ENCODE data around the gene MXD3. TPM values are rescaled to one million over a fixed set of nuclear protein-coding genes. Genes with fewer than 3 reads are reported as not detected.

The MXD3 gene
- total RNA-seq, 2 experiments from 2014 or later = 74.1 to 75.0 TPM

- CTCF ChIA-PET = interaction anchor here (0.9 to 4.5 kb wide), 5 partner anchors 14 to 184 kb away, joined by 3 to 43 read pairs (median 4); no protein-coding TSS in a partner anchor
- DNase-seq = no peak
- H3K9me3 Mint-ChIP-seq = no peaks in the 10 kb centered on the region
- POLR2A ChIA-PET = interaction anchor here (1.0 to 2.3 kb wide), 2 partner anchors 16 to 19 kb away, joined by 3 to 11 read pairs; partner anchors contain the start of gene MXD3
- peaks cover 76% of the 10 kb centered on the region for H3K36me3 Mint-ChIP-seq (ENCODE audit: low read depth)
- peak overlapping the region; percentile 72 for H3K27ac Mint-ChIP-seq
- H3K27me3 Mint-ChIP-seq = no peaks in the 10 kb centered on the region
- no peak overlapping the region for H3K4me3 Mint-ChIP-seq
- peaks cover 57% of the 10 kb centered on the region for H3K4me1 Mint-ChIP-seq
Observed at GRCh38 chr5:177295924-177296323, 15.8 kb downstream of the MXD3 start.

GRCh38 chr5:177294632-177295031 lies 17.1 kb downstream of the MXD3 start:
- peaks cover 47% of the 10 kb centered on the region for H3K4me1 Mint-ChIP-seq
- POLR2A ChIA-PET = interaction anchor here (1.1 kb wide), 1 partner anchor 15 kb away, joined by 4 read pairs; no protein-coding TSS in a partner anchor
- CTCF ChIA-PET = interaction anchor here (0.6 to 1.2 kb wide), 2 partner anchors 14 to 175 kb away, joined by 3 read pairs; no protein-coding TSS in a partner anchor
- no peak overlapping the region for H3K4me3 Mint-ChIP-seq
- peak overlapping the region; percentile 7 for H3K27ac Mint-ChIP-seq
- no peaks in the 10 kb centered on the region for H3K9me3 Mint-ChIP-seq
- H3K36me3 Mint-ChIP-seq (ENCODE audit: low read depth) = peaks cover 71% of the 10 kb centered on the region
- DNase-seq = no peak
- no peaks in the 10 kb centered on the region for H3K27me3 Mint-ChIP-seq

DNA sequence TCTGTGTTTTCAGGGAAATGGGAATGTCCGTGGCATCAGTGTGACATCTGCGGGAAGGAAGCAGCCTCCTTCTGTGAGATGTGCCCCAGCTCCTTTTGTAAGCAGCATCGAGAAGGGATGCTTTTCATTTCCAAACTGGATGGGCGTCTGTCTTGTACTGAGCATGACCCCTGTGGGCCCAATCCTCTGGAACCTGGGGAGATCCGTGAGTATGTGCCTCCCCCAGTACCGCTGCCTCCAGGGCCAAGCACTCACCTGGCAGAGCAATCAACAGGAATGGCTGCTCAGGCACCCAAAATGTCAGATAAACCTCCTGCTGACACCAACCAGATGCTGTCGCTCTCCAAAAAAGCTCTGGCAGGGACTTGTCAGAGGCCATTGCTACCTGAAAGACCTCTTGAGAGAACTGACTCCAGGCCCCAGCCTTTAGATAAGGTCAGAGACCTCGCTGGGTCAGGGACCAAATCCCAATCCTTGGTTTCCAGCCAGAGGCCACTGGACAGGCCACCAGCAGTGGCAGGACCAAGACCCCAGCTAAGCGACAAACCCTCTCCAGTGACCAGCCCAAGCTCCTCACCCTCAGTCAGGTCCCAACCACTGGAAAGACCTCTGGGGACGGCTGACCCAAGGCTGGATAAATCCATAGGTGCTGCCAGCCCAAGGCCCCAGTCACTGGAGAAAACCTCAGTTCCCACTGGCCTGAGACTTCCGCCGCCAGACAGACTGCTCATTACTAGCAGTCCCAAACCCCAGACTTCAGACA lies 17.7 kb downstream of the MXD3 start:
- H3K4me3 Mint-ChIP-seq = no peak overlapping the region
- POLR2A ChIA-PET = interaction anchor here (1.1 kb wide), 1 partner anchor 16 kb away, joined by 4 read pairs; no protein-coding TSS in a partner anchor
- H3K36me3 Mint-ChIP-seq (ENCODE audit: low read depth) = peaks cover 76% of the 10 kb centered on the region
- no peak overlapping the region for H3K27ac Mint-ChIP-seq
- H3K27me3 Mint-ChIP-seq = no peaks in the 10 kb centered on the region
- no peak for DNase-seq
- CTCF ChIA-PET = interaction anchor here (0.6 to 1.2 kb wide), 2 partner anchors 14 to 174 kb away, joined by 3 read pairs; no protein-coding TSS in a partner anchor
- peaks cover 41% of the 10 kb centered on the region for H3K4me1 Mint-ChIP-seq
- H3K9me3 Mint-ChIP-seq = no peaks in the 10 kb centered on the region

GRCh38 chr5:177291735-177292134 lies 20.0 kb downstream of the MXD3 start:
- Mint-ChIP-seq H3K27ac (no peak overlapping the region), H3K4me1 (peaks cover 24% of the 10 kb centered on the region), H3K27me3 (no peaks in the 10 kb centered on the region), H3K4me3 (no peak overlapping the region), H3K36me3 (ENCODE audit: low read depth) (peaks cover 67% of the 10 kb centered on the region), H3K9me3 (no peaks in the 10 kb centered on the region)
- ChIA-PET CTCF (no interaction called here), POLR2A (no interaction called here)
- no peak for DNase-seq

DNA sequence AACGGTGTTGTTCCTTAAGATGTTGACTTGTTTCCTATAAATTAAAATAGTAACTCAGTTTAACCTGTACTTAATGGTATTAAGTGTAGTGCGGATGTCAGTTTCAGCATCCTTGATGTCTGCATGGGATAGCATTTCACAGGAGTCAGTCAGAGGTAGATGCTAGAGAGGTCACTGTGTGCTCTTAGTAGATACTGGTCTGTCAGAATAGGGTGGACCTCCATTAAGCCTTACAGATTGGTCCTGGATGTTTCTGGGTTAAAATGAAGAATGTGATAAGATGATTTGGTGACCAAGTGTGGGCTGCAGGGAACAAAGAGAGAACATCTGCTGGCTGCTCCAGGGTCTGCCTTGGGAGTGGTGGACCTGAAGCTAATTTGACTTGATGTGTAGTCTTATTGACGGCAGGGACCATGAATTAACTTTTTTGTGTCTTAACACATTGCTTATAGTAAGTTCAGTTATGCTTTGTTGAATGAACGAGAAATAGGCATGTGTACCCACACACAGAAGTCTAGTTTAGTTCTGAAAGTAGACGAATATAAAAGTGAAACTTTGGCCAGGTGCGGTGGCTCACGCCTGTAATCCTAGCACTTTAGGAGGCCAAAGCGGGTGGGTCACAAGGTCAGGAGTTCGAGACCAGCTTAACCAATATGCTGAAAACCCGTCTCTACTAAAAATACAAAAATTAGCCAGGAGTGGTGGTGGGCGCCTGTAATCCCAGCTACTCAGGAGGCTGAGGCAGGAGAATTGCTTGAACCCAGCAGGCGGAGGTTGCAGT lies 20.7 kb downstream of the MXD3 start:
- H3K27ac Mint-ChIP-seq = no peak overlapping the region
- no peaks in the 10 kb centered on the region for H3K9me3 Mint-ChIP-seq
- POLR2A ChIA-PET = no interaction called here
- CTCF ChIA-PET = interaction anchor here (1.9 kb wide), 1 partner anchor 19 kb away, joined by 6 read pairs; no protein-coding TSS in a partner anchor
- peaks cover 18% of the 10 kb centered on the region for H3K4me1 Mint-ChIP-seq
- DNase-seq = no peak
- no peaks in the 10 kb centered on the region for H3K27me3 Mint-ChIP-seq
- peaks cover 61% of the 10 kb centered on the region for H3K36me3 Mint-ChIP-seq (ENCODE audit: low read depth)
- H3K4me3 Mint-ChIP-seq = no peak overlapping the region

DNA sequence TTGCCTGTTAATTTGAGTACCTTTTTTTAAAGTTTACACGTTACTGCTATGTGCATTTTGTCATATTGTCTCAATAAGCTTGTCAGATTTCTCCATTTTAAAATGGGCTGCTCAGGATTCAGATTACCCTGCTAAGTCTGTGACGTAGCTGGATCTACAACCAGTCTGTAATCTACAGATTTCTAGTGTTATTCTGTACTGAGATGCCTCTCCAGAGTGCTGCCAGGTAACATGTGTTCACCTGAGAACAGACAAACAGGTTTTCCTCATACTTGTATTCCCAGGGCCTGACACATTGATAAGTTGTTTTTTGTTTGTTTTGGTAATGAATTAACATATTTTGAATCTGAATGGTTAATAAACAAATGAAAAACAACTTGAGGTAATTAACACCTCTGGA lies 23.5 kb downstream of the MXD3 start:
- peaks cover 49% of the 10 kb centered on the region for H3K36me3 Mint-ChIP-seq (ENCODE audit: low read depth)
- DNase-seq = no peak
- H3K27me3 Mint-ChIP-seq = no peaks in the 10 kb centered on the region
- CTCF ChIA-PET = interaction anchor here (0.7 kb wide), 1 partner anchor 22 kb away, joined by 3 read pairs; no protein-coding TSS in a partner anchor
- no peak overlapping the region for H3K4me3 Mint-ChIP-seq
- H3K9me3 Mint-ChIP-seq = no peaks in the 10 kb centered on the region
- no peak overlapping the region for H3K27ac Mint-ChIP-seq
- H3K4me1 Mint-ChIP-seq = peaks cover 7% of the 10 kb centered on the region
- POLR2A ChIA-PET = interaction anchor here (1.0 kb wide), 1 partner anchor 15 kb away, joined by 3 read pairs; the partner anchor contains the start of genes PRELID1 and RAB24

GRCh38 chr5:177276886-177277285 lies 34.8 kb downstream of the MXD3 start:
- CTCF ChIA-PET = interaction anchor here (0.6 to 1.1 kb wide), 5 partner anchors 13 to 275 kb away, joined by 3 to 4 read pairs (median 3); no protein-coding TSS in a partner anchor
- Mint-ChIP-seq H3K4me1 (peaks cover 15% of the 10 kb centered on the region), H3K27ac (peak overlapping the region; percentile 74), H3K27me3 (no peaks in the 10 kb centered on the region), H3K4me3 (no peak overlapping the region), H3K36me3 (ENCODE audit: low read depth) (peaks cover 55% of the 10 kb centered on the region), H3K9me3 (no peaks in the 10 kb centered on the region)
- POLR2A ChIA-PET = interaction anchor here (0.6 to 1.4 kb wide), 5 partner anchors 20 to 163 kb away, joined by 3 to 6 read pairs (median 3); no protein-coding TSS in a partner anchor
- no peak for DNase-seq

GRCh38 chr5:177275883-177276282 lies 35.8 kb downstream of the MXD3 start:
- peaks cover 57% of the 10 kb centered on the region for H3K36me3 Mint-ChIP-seq (ENCODE audit: low read depth)
- no peaks in the 10 kb centered on the region for H3K27me3 Mint-ChIP-seq
- DNase-seq = no peak
- no peak overlapping the region for H3K27ac Mint-ChIP-seq
- POLR2A ChIA-PET = interaction anchor here (0.6 to 1.2 kb wide), 2 partner anchors 21 kb away, joined by 3 to 4 read pairs; no protein-coding TSS in a partner anchor
- no peaks in the 10 kb centered on the region for H3K9me3 Mint-ChIP-seq
- H3K4me1 Mint-ChIP-seq = peaks cover 15% of the 10 kb centered on the region
- CTCF ChIA-PET = no interaction called here
- H3K4me3 Mint-ChIP-seq = no peak overlapping the region

GRCh38 chr5:177271113-177271512 lies 40.6 kb downstream of the MXD3 start:
- ChIA-PET CTCF (no interaction called here), POLR2A (no interaction called here)
- H3K9me3 Mint-ChIP-seq = no peaks in the 10 kb centered on the region
- no peaks in the 10 kb centered on the region for H3K27me3 Mint-ChIP-seq
- no peak overlapping the region for H3K27ac Mint-ChIP-seq
- DNase-seq = no peak
- H3K4me1 Mint-ChIP-seq = peaks cover 1% of the 10 kb centered on the region
- H3K36me3 Mint-ChIP-seq (ENCODE audit: low read depth) = peaks cover 56% of the 10 kb centered on the region
- H3K4me3 Mint-ChIP-seq = no peak overlapping the region

GRCh38 chr5:177270653-177271052 lies 41.0 kb downstream of the MXD3 start:
- H3K4me3 Mint-ChIP-seq = no peak overlapping the region
- CTCF ChIA-PET = interaction anchor here (1.1 kb wide), 1 partner anchor 157 kb away, joined by 3 read pairs; no protein-coding TSS in a partner anchor
- H3K9me3 Mint-ChIP-seq = no peaks in the 10 kb centered on the region
- H3K4me1 Mint-ChIP-seq = peaks cover 1% of the 10 kb centered on the region
- POLR2A ChIA-PET = interaction anchor here (0.8 kb wide), 1 partner anchor 156 kb away, joined by 3 read pairs; no protein-coding TSS in a partner anchor
- H3K36me3 Mint-ChIP-seq (ENCODE audit: low read depth) = peaks cover 60% of the 10 kb centered on the region
- no peak for DNase-seq
- H3K27ac Mint-ChIP-seq = no peak overlapping the region
- no peaks in the 10 kb centered on the region for H3K27me3 Mint-ChIP-seq

- Mint-ChIP-seq H3K9me3 (no peaks in the 10 kb centered on the region), H3K4me3 (no peak overlapping the region), H3K27ac (no peak overlapping the region), H3K4me1 (no peaks in the 10 kb centered on the region), H3K36me3 (ENCODE audit: low read depth) (peaks cover 64% of the 10 kb centered on the region), H3K27me3 (no peaks in the 10 kb centered on the region)
- ChIA-PET CTCF (interaction anchor here (1.1 kb wide), 1 partner anchor 156 kb away, joined by 3 read pairs; no protein-coding TSS in a partner anchor), POLR2A (interaction anchor here (0.8 kb wide), 1 partner anchor 155 kb away, joined by 3 read pairs; no protein-coding TSS in a partner anchor)
- DNase-seq = no peak
Observed at GRCh38 chr5:177269976-177270375, 41.7 kb downstream of the MXD3 start.

DNA sequence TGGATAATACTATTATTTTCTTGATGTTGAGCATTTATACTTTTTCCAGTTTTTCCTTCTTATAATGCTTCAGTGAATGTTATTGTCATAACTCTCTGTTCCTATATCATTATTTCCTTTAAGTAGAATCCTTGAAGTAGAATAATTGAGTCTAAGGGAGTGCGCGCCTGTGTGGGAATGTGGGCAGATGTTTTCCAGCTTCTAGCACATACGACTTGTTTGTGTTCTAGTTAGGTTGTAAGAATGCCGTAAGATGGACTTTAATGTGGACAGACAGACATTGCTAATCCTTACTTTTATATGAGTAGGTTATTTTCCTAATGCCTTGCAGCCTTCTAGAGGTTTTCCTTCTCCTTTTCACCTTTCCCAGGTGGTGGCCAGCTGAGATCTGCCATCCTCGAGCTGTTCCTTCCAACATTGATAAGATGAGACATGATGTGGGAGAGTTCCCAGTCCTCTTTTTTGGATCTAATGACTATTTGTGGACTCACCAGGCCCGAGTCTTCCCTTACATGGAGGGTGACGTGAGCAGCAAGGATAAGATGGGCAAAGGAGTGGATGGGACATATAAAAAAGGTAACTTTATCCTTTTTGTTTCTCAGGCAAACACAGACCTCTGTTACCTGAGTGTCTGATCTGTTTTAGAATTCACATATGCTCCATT lies 42.3 kb downstream of the MXD3 start:
- no peaks in the 10 kb centered on the region for H3K27me3 Mint-ChIP-seq

More for the DNA sequence above, 42.3 kb downstream of the MXD3 start:
- Mint-ChIP-seq H3K27ac (no peak overlapping the region), H3K9me3 (no peaks in the 10 kb centered on the region), H3K4me1 (peaks cover under 1% of the 10 kb centered on the region), H3K4me3 (no peak overlapping the region), H3K36me3 (ENCODE audit: low read depth) (peaks cover 69% of the 10 kb centered on the region)
- no peak for DNase-seq
- ChIA-PET POLR2A (no interaction called here), CTCF (interaction anchor here (1.1 kb wide), 1 partner anchor 156 kb away, joined by 3 read pairs; no protein-coding TSS in a partner anchor)

Data from activated CD4-positive, alpha-beta memory T cell treated with anti-CD3 and anti-CD28 coated beads, Interleukin-2, amount 10 ng/mL, durations not matched to agents 7 days and 5 days (primary cell).